A549 (cell line): Measurements from ENCODE around the gene ABCG4.

Experiments
- BHLHE40 ChIP-seq: IDR thresholded peaks from 2 replicates; pipeline ENCODE4 v1.6.1; 2012; ENCODE audit warnings: low read depth, low read length, inconsistent platforms
- CBX8 ChIP-seq: fragments of 200-600 bp; sonication (generic); IDR thresholded peaks from 2 replicates; pipeline ENCODE4 v1.6.1; 2016
- CEBPB ChIP-seq, 2 experiments: fragments of >200 bp in 1 of 2; sonication (Bioruptor Twin) in 1 of 2; formaldehyde crosslinking in 1 of 2; IDR thresholded peaks; 2 replicates each; pipeline ENCODE4 v1.6.1; 2012 to 2016
- EHMT2 ChIP-seq: fragments of 200-600 bp; sonication (generic); IDR thresholded peaks from 2 replicates; pipeline ENCODE4 v1.6.1; 2016; ENCODE audit warnings: antibody characterized with exemption, low read depth, mild to moderate bottlenecking, moderate library complexity
- FOSL2 ChIP-seq, 2 experiments: fragments of 450-650 bp in 1 of 2; fragments of >200 bp in 1 of 2; sonication (Bioruptor Twin) in 1 of 2; formaldehyde crosslinking; IDR thresholded peaks; 2 replicates each; pipeline versions ENCODE4 v1.5.0 to v1.6.1; 2016 to 2020; ENCODE audit warnings: mild to moderate bottlenecking in 1 of 2, moderate library complexity in 1 of 2
- HDAC2 ChIP-seq: fragments of 200-600 bp; sonication (generic); IDR thresholded peaks from 2 replicates; pipeline ENCODE4 v1.6.1; 2016
- PBX3 ChIP-seq: IDR thresholded peaks from 2 replicates; pipeline ENCODE4 v1.6.1; 2012
- POLR2A ChIP-seq: IDR thresholded peaks from 2 replicates; pipeline ENCODE4 v1.6.1; 2012; ENCODE audit warnings: mild to moderate bottlenecking, low read length
- RFX5 ChIP-seq: fragments of 450-650 bp; IDR thresholded peaks from 2 replicates; pipeline ENCODE4 v1.7.1; 2014; ENCODE audit warnings: antibody characterized with exemption, mild to moderate bottlenecking, moderate library complexity
- TF ChIP-seq, protein P1 (sequence below): fragments of >200 bp; sonication (Bioruptor Twin); formaldehyde crosslinking; IDR thresholded peaks from 3 replicates; pipeline ENCODE4 v1.5.1; 2016

GRCh38 chr11:119118227-119118626, 30.6 kb upstream of the ABCG4 start:
- TF ChIP-seq CEBPB (IDR thresholded peaks at IDR 0.05) (no peak), BHLHE40 (no peak), FOSL2 (IDR thresholded peaks at IDR 0.05) (no peak), FOSL2 (CRISPR knock-in tag; IDR thresholded peaks at IDR 0.05) (no peak), EHMT2 (no peak), POLR2A (no peak), PBX3 (no peak), CBX8 (no peak), HDAC2 (no peak), RFX5 (no peak)
- TF ChIP-seq, protein P1, sequence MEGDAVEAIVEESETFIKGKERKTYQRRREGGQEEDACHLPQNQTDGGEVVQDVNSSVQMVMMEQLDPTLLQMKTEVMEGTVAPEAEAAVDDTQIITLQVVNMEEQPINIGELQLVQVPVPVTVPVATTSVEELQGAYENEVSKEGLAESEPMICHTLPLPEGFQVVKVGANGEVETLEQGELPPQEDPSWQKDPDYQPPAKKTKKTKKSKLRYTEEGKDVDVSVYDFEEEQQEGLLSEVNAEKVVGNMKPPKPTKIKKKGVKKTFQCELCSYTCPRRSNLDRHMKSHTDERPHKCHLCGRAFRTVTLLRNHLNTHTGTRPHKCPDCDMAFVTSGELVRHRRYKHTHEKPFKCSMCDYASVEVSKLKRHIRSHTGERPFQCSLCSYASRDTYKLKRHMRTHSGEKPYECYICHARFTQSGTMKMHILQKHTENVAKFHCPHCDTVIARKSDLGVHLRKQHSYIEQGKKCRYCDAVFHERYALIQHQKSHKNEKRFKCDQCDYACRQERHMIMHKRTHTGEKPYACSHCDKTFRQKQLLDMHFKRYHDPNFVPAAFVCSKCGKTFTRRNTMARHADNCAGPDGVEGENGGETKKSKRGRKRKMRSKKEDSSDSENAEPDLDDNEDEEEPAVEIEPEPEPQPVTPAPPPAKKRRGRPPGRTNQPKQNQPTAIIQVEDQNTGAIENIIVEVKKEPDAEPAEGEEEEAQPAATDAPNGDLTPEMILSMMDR, result no peak
